RCC 7860 (cell line): ENCODE data around the gene PRKCA.
"Not testable (repeated sequence)": the region's sequence is repeated elsewhere in the genome, so short reads cannot be mapped to it uniquely, and the experiment has no call there.

ENCODE experiments used
- DNase-seq: peaks from one replicate; pipeline ENCODE4 v3.0.0-alpha.2; 2015; ENCODE audit warnings: low spot score
- FAIRE-seq: peaks from 2 replicates; lab custom pipeline; 2012; peaks lifted over from hg19 to GRCh38; lab: Jason Lieb, UNC

Gene PRKCA

DNA sequence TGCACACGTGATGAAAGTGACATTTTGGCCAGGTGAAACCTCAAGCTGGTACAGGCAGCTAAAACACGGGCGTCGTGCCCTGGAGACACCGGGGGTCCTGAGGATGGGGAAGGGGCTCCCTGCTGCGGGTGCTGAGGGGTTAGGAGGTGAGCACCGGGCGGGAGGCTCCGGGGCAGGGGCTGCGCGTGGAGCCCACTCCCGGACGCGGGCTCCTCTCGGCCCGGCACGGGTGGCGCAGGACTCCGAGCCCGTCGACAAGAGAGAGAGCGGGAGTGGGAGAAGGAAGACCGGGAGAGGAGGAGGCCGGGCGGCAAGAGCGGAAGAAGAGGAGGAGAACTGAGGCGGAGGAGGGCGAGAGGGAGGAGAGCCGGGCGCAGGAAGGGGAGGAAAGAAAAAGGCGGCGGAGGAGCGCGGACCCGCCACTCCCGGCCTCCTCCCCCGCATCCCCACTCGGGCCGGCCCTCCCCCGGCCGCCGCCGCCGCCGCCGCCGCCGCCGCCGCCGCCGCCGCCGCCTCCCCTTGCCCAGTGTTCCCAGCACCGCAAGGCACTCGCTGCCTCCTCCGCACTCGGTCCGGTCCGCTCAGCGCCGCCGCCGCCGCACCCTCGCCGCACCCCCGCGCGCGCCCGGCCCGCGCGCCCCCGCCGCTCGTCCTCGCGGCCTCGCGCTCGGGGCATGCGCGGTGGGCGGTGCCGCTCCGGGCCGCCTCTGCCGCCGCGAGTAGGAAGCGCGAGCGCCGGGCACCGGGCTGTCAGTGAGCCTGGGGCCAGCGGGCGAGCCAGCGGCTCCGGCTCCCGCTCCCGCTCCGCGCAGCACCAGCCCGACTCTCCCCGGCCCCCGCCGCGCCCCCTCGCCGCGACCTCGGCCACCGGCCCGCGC is at the start of gene PRKCA:
Gene PRKCA, plus strand, starts transcription at position 750 of the 878 bp plus-strand sequence.
- peak; percentile 67 for DNase-seq

DNA sequence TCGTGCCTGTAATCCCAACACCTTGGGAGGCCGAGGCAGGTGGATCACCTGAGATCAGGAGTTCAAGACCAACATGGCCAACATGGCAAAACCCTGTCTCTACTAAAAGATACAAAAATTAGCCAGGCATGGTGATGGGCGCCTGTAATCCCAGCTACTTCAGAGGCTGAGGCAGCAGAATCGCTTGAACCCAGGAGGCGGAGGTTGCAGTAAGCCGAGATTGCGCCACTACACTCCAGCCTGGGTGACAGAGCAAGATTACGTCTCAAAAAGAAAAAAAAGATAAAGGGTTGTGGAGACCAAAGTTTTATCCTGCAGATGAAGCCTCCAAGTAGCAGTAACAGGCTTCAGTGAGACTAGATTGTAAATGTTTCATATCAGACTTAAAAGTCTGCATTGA is 49.0 kb upstream of the PRKCA start:
- not testable (repeated sequence) for DNase-seq, FAIRE-seq

More for the DNA sequence above, at the start of gene PRKCA:
- no peak for FAIRE-seq

DNA sequence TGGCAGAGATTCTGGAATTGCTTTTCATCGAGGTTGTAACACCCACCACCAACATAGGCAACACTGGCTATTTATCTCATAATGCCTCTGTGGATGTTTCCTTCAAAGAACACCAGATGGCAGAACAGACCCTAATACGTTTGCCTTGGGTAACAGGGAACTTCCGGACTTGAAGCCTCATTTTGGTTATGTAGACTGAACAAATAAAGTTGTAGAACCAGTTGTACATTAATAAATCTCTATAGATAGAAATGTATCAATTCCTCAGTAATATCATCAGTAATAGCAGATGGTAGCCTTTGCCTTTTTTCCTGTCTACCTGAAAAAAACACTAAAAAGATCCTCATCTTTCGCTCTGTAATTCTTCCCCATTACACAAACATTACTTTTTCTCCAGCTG is 47.3 kb upstream of the PRKCA start:
- DNase-seq (peak; percentile 73), FAIRE-seq (peak; percentile 87)

DNA sequence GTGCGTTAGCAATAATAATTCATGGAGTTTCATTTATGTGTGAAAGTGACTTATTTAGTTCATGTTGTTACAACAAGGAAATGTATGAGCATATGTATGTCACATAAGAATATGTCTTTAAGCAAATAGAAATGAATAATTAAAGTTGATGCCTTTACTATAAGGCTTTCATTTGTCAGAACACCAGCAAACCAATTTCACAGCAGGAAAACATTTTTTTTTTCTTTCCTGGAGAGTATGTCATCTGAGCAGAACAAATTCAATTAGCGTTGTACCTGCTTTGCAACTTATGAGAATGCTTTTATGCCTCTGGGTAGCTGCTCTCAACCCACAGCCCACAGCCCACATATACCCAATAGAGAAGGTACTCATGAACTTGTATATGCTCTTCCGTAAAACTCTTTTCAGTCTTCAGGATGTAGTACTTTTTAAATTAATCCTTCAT is 46.9 kb upstream of the PRKCA start:
- FAIRE-seq (no peak), DNase-seq (no peak)

DNA sequence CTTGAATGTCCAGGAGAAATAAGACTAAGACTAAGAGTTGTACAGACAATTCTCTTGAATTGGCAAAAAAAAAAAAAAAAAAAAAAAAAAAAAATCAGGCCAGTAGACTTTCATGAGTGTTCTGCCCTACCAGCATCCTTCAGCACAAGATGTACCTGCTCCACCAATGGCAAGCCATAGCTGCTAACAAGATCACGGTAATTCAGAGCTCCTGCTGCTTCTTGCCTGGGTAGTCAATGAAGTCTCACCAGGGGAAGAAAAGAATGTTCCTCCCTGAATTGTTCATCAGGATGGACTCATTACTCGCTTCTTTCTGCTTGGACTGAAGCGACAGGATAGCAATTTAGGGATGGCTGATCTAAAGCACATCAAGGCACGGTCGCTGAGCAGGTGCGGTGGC is 42.1 kb upstream of the PRKCA start:
- DNase-seq (no peak), FAIRE-seq (no peak)

DNA sequence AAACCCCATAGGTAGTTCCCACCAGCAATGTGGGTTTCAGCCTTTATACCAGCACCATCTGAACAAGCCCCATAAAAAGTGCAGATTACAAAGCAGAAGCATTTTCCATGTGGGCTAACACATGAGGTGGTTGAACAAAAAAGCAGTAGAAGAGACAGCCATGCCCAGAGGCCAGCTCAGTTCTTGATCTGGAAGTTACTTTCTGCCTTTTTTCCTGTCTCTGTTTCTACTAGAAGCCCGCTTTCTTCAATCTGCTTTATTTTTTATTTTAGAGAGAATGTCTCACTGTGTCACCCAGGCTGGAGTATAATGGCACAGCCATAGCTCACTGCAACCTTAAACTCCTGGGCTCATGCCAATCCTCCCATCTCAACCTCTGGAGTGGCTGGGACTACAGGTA is 41.7 kb upstream of the PRKCA start:
- FAIRE-seq (no peak), DNase-seq (no peak)

DNA sequence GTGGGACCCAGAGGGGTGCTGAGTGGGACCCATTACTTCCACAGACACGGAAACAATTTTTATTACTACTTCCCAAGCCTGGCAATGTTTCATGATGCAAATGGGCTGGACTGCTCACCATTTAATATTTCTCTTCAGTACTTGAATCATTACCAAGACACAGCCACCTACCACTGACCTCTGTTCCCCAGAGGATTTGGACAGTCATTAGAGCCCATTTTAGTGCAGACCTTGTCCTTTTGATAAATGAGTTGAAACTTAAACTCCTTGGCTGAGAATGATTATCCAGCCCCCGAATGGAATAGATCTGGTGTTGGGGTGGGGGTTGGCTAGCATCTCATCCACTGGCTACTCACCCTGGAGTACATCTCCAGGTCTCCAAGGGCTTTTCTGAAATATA is 39.6 kb upstream of the PRKCA start:
- DNase-seq, result no peak
- no peak for FAIRE-seq

DNA sequence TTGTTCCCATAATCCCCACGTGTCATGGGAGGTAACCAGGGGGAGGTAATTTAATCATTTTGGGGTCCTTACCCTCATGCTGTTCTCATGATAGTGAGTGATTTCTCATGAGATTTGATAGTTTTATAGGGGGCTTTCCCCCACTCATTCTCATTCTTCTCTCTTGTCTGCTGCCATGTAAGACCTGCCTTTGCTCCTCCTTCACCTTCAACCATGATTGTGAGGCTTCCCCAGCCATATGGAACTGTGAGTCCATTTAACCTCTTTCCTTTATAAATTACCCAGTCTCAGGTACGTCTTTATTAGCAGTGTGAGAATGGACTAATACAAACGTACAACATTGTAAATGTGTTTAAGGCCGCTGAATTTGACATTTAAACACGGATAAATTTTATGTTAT is 37.7 kb upstream of the PRKCA start:
- FAIRE-seq, result no peak

DNA sequence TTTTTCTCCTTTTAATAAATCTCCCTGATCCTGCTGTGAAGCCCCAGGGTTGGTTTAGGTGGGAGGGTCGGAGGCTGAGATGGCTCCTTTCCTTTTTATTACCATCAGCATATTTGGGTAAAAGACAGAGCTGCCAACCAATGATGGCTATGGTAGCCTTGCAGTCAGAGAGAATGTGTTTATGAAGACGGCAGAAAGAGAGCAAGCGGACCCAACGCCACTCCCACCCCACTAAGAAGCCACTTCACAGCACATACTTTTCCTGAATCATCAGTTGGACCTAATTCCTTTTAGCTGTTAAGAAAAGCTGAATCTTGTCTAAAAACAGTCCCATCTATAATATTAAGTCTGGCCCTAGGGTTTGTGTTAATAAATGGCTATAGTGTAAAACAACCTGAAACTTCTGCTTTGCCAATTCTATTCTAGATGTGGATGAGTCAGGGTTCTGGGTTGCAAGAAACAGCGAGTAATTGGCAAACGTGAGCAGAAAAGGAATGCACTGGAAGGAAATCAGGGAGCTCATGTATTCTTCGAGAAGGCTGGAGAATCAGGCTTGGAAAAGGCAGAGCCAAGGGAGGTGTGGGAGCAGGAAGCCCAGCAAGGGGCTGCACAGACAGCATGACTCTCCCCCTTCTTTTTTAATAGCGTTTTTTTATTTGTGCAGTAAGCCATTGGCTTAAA is 34.0 kb upstream of the PRKCA start:
- FAIRE-seq, result peak; percentile 86
- DNase-seq, result peak; percentile 63

More for the DNA sequence above, 37.7 kb upstream of the PRKCA start:
- DNase-seq, result no peak

DNA sequence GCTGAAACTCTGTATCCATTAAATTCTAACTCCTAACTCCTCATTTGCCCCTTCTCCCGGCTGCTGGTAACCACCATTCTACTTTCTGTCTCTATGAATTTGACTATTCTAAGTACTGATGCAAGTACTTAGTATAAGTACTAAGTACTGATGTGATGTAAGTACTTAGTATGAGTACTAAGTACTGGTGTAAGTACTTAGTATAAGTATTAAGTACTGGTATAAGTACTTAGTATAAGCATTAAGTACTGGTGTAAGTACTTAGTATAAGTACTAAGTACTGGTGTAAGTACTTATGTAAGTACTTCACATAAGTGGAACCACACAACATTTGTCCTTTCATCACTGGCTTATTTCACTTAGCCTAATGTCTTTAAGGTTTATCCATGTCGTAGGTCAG is 32.3 kb upstream of the PRKCA start:
- FAIRE-seq, result no peak

DNA sequence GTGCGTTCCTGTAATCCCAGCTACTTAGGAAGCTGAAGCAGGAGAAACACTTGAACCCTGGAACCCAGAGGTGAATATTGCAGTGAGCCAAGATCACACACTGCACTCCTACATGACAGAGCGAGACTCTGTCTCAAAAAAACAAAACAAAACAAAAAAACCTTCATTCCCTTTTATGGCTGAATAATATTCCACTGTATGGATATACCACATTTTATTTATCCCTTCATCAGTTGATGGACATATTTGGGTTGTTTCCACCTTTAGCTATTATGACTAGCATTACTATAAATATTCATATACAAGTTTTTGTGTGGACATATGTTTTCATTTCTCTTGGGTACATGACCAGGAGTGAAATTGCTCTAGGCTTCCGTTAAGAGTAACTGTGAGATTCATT is 30.9 kb upstream of the PRKCA start:
- no peak for FAIRE-seq

More for the DNA sequence above, 32.3 kb upstream of the PRKCA start:
- no peak for DNase-seq

DNA sequence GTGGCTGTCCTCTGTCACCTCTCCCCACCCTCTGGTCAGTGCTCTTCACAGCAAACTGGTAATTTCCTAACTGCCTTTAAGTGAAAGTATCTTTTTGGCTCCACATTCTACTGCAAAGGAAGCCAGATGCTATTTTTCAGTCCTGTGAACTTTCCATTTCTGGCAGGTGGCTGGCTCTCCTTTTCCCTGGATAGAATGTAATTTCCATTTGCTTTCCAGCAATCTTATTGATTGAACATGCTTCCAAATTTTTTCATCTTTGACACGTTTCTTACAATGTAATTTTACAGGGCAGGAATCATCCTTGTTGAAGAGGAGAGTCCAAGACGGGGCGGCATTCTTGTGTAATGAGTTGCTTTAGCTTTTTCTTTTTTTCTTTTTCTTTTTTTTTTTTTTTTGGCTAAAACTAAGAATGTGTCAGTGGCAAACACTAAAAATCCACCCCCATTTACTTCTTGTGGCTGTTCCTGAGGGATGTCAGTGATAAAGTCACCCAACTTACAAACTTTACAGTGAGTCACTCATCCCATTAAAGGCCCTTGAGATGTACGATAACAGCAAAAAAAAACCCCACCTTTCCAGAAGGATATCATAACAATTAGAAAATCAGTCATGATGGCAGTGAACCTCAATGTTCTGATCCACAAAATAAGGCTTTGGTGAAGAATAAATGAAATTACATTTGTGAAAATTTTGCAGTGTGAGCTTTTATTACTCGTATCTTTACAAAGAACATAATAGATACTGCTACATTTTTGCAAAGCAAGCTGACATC is 29.4 kb upstream of the PRKCA start:
- peak; percentile 94 for DNase-seq
- FAIRE-seq, result peak; percentile 98

More for the DNA sequence above, 30.9 kb upstream of the PRKCA start:
- no peak for DNase-seq

DNA sequence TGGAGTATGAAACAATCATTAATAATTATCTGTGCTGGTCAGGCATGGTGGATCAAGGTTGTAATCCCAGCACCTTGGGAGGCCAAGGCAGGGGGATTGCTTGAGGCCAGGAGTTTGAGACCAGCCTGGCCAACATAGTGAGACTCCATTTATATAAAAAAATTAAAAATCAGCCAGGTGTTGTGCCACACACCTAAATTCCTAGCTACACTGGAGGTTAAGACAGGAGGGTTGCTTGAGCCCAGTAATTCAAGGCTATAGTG is 28.9 kb upstream of the PRKCA start:
- FAIRE-seq, result no peak
- no peak for DNase-seq

DNA sequence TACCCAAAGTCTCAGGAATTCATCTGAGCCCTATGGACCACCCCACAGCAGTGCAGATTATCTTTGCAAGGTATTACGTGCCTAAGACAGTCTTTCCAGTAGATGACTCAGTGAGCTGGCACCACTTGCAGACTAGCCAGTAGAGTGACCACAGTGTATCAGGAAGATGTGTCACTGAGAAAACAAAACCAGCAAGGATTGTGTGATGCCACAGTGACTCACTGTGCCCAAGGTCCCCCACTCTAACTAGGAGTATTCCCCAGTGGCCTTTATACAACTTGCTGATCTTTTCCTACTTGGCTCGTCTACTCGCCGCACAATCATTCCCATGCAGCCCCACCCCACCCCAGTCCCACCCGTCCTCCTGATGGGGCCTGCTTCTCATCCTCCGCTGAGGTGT is 26.8 kb upstream of the PRKCA start:
- DNase-seq (peak; percentile 100), FAIRE-seq (peak; percentile 97)

DNA sequence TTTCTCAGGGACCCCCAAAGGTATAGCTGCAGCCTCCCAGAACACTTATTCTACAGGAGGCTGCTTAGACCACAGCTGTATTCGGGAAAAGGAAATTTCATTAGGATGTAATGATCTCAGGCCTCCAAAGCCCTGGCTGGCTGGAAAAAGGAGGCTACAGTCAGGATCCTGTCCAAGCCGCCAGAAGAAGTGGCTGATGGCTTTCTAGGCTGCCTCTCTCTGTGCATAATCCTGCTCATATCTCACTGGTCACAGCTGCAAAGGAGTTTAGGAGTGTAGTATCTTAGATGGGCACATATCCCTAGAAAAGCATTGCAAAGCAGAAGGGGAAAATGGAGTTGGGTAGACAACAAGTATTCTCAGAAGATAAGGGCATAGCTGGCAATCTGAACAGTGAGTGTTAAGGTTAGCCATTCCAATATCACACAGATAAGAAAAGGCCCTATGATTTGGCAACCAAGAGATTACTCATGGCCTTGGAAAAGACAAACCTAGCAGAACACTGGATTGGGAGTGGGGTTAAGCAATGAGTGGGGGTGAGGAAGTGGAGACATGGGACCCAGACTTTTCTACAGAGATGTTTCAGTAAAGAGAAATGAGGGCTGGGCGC is 26.0 kb upstream of the PRKCA start:
- DNase-seq (peak; percentile 63), FAIRE-seq (peak; percentile 56)

DNA sequence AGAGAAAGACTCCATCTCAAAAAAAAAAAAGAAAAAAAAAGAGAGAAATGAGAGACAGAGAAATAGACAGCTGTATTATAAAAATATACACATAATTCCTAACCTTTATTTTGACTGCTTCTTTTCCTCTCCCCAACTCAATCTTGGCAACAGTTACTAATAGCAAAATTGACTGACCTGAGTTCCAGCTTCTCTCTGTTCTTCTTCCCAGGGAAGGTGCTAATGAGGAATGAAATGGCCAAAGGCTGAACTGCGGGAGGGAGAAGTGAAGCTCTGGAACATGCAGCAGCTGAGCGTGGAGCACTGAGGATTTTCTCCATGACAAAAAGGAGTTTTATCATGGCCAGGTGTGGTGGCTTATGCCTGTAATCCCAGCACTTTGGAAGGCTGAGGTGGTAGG is 25.2 kb upstream of the PRKCA start:
- no peak for FAIRE-seq
- no peak for DNase-seq

DNA sequence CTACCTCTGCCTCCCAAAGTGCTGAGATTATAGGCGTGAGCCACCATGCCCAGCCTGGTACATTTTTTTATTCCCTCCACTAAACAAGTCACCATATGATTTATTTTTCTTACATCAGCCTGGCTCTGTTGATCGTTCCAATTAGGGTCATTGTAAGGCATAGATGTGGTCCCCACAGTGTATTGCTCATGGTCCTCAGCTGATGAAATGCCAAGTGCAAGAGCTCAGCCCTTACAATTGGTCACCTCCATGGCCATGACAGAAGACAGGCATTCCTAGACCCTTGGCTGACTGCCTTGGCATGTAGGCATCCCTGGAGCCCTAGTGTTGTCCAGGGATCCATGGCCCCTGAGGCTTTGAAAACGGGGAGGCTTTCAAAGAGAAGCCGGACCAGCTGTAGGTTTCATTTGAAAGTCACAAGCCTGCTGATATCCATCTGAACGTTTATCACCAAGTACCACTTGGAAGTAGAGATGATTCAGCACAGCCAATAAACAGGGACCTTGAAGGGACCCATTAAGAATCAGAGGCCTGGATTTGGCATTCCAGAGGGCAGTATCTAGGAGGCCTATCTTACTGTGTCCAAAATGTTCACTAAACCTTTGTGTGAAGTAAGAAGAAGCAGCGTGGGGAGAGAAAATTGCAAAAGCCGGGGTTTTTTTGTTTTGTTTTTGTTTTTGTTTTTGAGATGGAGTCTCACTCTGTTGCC is 20.6 kb upstream of the PRKCA start:
- FAIRE-seq, result no peak
- no peak for DNase-seq

DNA sequence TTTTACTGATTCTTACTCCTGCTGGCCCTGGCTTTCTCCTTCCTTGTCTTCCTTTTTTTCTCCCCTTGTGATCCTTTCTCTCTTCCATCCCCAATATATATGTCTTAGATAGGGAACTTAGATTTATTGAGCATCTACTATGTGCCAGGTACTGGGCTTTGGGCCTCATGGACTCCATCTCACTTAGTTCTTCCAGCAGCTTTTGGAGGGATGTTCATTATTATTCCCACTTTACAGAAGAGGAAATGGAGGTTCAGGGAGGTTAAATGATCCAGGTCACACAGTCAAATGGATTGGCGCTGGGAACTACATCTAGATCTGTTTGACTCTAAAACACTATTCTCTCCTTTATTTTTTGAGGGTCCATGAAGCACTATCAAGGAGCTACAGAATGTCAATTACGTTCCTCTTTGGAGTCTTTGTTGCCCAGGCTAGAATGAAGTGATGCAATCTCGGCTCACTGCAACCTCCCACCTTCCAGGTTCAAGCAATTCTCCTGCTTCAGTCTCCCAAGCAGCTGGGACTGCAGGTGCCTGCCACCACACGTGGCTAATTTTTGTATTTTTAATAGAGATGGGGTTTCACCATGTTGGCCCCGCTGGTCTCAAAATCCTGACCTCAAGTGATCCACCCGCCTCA is 19.0 kb upstream of the PRKCA start:
- FAIRE-seq, result no peak
- no peak for DNase-seq

DNA sequence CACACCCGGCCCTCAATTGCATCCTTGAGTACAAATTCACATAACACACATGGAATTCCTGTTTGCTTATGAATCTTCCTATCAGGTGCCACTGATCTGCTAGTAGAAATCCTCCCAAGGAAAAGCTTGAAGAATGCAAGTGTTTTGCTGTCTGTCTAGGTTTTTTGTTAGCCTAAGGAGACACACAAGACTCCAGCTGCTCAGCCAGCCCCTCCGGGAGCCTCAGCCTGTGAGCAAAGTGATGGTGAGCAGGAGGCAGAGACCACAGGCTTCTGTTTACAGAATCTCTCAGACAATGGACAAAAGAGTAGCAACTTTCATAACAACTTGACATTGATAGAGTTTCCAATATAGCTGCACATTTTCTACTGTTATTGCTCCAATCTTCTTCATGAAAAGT is 18.4 kb upstream of the PRKCA start:
- no peak for DNase-seq
- FAIRE-seq, result no peak

DNA sequence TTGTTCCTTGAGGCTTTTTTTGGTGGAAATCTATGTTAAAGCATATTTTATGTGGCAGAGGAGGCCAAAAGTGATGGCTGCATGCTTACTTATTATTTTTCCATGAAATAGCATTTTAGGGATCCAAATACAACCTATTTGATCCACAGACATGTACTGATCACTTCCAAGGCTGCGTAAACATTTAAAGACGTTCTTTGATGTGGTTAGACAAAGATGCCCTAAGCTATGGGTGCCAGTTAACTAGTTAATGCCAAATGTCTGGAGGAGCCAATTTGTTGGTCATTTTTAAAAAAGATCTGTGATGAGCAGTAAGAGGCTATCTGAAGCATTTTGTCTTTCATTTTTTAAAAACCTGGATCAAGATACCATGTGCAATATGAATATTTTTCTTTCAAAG is 17.3 kb upstream of the PRKCA start:
- FAIRE-seq (no peak), DNase-seq (no peak)
